Measurements from ENCODE around the gene INPP5K.

GRCh38 chr17:1496869-1497268 lies 19.5 kb downstream of the INPP5K start:
- no peak for TF ChIP-seq EZH2 (IDR thresholded peaks at IDR 0.05; ENCODE audit: borderline replicate concordance, insufficient read depth, low read length, poor library complexity, severe bottlenecking)
- TF ChIP-seq CTCF (IDR thresholded peaks at IDR 0.05; ENCODE audit: poor library complexity, severe bottlenecking): no peak
- TF ChIP-seq EP300 (conservative IDR thresholded peaks at IDR 0.05; ENCODE audit: poor library complexity, severe bottlenecking): no peak

Measured in neural cell (in vitro differentiated cells).